Measurements from ENCODE around the gene CD3G.
"Not testable (repeated sequence)": the region's sequence is repeated elsewhere in the genome, so short reads cannot be mapped to it uniquely, and the experiment has no call there.

Gene CD3G

GRCh38 chr11:118343981-118344515, at the start of gene CD3G:
Gene CD3G, plus strand, starts transcription at chr11:118344344. Its CDS starts 80 bp downstream, at chr11:118344424.
- no peak for DNase-seq

DNA sequence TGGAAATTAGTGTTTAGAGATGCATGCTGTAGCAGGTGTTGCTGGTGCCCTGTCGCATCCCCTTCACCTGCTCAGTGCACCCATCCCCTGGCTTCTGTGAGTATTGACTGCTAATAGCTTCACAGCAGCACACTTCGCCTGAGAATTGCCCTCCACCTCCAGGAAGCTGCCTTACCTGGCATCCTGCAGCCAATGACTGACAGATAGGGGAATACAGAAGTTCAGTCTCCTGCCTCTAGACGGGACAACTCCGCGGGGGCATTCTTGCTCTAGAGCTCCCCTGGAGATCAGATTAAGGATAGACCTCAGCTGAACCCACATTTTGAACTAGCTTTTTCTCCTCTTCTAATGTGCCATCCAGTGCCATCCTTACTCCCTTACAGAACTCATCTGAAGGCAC, 48.9 kb upstream of the CD3G start:
- DNase-seq = no peak

DNA sequence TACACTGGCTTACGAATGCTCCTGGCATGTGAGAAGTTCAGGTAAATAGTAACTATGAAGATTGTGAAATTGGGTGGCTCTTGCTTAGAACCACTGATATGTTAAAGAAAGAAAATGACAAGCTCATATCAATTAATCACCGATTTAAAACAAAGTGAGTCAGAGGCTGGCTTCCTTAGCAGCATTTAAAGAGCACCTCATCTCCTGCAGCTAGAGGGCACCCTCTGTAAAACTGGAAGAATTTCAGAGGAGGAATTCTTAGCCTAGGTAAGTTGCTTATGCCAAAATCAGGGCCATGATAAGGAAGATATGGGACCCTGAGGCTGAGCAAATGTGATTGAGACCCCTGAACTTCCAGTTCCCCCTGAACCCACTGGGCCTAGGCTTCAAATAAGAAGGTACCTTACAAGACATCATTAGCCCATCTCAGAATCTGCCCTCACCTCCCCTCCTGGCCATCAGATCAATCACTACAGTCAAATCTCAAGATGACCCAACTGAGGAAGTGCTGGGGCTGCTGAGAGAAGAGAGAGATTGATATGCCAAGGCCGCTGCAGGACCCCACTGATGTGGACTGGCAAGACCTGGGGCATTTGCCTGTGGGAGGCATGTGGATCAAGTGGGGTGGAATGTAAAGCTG, 48.2 kb upstream of the CD3G start:
- DNase-seq = peak; percentile 74

- peak; percentile 41 for DNase-seq
Measured at GRCh38 chr11:118301600-118302195, 42.4 kb upstream of the CD3G start.

- no peak for DNase-seq
Measured at GRCh38 chr11:118304227-118304567, 39.9 kb upstream of the CD3G start.

GRCh38 chr11:118304568-118305248, 39.4 kb upstream of the CD3G start, which contains the start of gene CD3E:
Gene CD3E, plus strand, starts transcription at chr11:118304730. Its CDS starts 223 bp downstream, at chr11:118304953.
- no peak for DNase-seq

DNA sequence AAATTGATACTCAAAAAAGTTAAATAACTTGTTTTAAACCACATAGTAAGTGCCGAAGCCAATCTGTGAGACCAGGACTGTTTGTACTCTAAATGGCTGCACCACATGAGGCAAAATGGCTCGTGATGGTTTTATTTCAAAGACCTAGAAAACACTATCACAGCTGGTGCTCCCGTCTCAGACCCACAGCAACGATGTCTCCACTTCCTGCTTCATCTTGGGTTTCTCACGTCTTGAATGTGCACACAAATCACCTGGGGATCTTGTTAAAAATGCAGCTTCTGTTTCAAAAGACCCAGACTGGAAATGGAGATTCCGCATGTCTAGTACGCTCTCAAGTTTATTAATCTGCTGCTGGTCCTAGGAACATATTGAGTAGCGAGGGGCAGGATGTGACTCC, 38.4 kb upstream of the CD3G start:
- no peak for DNase-seq

DNA sequence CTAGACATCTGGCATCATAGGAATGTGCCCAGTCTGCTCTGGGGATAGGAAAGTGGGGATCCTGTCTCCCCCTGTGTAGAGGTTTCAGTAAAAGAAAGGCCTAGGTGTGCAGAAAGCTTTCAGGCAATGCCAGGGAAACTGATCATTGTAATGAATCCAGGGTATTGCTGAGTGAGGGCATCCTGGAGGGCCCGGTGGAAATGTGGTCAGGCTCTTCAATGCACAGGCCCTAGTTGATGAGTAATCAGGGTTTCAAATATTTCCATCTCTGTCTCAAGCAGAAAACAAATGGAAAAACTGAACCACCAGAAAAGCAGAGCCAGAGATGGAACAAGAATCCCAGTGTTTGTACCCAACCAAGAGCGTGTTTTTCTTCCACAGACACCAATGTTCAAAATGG, 37.6 kb upstream of the CD3G start:
- DNase-seq = no peak

DNA sequence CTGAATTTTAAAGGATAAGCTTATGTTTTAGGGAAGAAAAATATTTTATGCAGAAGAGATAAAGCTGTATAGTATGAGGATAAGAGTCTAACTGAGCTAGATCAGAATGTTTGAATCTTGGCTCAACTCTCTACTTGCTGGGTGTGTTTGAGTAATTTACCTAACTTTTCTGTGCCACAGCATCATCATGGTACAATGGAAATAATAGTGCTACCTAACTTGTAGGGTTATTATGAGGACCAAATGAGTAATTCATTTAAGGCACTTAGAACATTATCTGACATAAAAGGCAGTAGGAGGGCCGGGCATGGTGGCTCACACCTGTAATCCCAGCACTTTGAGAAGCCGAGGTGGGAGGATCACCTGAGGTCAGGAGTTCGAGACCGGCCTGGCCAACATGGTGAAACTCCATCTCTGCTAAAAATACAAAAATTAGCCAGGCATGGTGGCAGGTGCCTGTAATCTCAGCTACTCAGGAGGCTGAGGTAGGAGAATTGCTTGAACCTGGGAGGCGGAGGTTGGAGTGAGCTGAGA, 35.1 kb upstream of the CD3G start:
- DNase-seq = not testable (repeated sequence)

GRCh38 chr11:118310271-118310670, 33.9 kb upstream of the CD3G start:
- DNase-seq = no peak

DNA sequence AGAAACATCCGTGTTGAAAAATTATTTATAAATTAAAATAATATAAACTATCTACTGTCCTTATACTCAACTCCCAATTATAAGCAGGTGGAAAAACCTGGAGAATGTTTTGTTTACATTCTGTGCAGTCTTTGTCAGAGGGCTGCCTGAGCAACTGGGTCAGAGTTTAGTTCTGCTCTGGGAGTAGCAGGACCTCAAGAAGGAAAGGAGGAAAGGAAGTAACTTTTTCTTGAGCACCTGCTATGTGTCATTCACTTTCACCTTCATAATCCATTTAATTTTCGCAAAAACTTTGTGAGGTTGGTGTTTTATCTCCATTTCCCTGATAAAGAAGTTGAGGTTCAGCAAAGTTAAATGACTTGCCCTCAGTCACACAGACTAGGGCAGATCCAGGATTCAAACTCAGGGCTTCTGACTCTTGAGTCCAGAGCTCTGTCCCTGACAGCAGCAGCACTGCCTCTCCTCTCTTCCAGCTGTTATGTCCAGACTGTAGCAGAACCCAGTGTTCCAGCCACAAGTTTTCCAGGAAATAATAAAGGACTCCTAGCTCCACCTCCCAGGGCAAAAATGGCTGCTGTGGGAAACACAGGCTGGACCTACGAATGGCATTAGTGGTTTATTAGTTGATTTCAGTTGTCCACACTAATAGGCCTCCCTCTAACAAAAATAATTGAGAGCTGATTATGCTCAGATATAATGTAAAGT, 33.2 kb upstream of the CD3G start:
- DNase-seq = no peak

DNA sequence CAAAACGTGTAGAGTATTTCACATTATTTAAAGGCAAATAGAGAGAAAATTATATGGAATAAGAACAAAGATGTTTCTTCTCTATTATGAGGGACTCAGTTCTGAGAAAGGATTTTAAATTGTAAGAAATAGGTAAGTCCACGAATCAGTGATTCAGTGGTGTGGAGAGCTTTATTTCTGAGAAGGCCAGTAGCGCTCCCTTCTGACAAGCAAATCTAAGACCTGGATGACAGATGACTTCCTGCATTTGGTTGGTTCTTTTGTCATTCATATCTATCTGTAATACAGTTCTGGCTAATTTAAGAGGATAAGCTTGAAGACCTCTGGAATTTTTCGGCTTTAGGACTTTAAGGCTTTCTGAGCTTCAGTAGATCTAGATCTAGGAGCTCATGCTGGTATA, 32.6 kb upstream of the CD3G start:
- DNase-seq = peak; percentile 44

DNA sequence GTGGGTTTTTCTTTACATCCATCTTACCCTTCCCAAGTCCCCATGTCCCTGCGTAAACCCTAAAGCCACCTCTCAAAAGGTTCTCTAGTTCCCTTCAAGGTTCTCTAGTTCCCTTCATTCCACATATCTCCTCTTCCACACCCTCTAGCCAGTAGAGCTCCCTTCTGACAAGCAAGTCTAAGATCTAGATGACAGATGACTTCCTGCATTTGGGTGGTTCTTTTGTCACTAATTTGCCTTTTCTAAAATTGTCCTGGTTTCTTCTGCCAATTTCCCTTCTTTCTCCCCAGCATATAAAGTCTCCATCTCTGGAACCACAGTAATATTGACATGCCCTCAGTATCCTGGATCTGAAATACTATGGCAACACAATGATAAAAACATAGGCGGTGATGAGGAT, 31.8 kb upstream of the CD3G start:
- DNase-seq = no peak

- no peak for DNase-seq
Measured at GRCh38 chr11:118313242-118313641, 30.9 kb upstream of the CD3G start.

DNA sequence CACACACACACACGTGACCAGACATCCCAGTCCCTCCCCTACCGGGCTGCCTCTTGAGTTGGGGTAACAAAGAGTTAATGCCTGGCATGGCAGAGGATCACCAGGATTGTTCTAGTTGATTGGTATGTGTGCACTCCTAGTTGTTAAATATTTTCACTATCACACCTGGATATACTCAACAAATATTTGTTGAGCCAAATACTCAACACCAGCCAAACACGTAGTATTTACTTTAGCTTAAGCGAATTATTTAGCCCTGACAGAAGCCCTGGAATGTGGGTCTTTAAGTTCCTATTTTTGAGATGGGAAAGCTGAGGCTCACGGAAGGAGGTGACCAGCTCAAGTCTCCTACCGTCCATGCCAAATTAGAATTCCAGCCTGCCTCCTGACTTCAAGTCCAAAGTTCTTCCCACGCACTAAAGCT, 29.1 kb upstream of the CD3G start:
- DNase-seq = no peak

DNA sequence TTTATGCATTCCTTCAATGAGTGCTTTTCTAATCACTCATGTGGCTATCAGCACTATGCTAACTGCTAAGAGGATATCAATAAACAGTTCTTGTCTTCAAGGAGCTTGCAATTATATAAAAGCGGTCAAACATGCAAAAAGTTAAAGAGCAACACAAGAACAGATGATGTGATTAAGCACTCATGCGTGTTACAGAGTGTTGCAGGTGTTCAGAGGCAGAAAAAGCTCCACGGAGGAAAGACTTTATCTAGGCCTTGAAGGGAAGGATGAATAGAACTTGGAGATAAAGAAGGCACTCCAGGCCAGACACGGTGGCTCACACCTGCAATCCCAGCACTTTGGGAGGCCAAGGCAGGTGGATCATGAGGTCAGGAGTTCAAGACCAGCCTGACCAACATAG, 26.0 kb upstream of the CD3G start:
- no peak for DNase-seq

DNA sequence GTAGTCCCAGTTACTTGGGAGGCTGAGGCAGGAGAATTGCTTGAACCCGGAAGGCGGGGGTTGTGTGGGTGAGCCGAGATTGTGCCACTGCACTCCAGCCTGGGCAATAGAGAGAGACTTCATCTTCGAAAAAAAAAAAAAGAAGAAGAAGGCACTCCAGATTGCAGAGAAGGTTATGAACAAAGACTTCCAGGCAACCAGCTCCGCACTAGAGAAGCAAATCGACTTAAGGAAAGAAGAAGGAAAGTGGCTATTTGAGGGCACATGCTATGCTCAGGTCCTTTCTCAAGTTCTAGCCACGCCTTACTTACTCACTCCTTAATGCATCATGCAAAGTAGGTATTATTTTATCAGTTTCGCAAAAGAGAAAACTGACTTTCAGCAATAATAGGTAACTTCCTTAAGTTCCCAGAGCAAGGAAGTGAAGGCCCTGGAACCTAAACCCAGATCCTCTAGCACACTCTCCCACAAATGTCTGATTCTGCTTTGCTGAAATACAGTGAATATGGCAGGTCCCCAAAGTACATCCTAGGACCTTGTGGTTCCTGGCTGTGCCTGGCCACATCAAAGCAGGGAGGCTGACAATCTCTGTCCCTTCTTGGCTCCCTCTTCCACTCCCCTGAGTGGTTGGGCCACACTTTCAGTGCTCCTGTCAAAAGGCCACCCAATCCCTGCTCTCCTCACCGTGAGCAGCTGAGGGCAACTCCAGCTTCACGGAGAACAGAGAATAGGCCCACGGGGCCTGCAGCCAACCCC, 25.4 kb upstream of the CD3G start:
- DNase-seq = peak; percentile 59

GRCh38 chr11:118319337-118319707, 24.8 kb upstream of the CD3G start:
- DNase-seq = peak; percentile 94

DNA sequence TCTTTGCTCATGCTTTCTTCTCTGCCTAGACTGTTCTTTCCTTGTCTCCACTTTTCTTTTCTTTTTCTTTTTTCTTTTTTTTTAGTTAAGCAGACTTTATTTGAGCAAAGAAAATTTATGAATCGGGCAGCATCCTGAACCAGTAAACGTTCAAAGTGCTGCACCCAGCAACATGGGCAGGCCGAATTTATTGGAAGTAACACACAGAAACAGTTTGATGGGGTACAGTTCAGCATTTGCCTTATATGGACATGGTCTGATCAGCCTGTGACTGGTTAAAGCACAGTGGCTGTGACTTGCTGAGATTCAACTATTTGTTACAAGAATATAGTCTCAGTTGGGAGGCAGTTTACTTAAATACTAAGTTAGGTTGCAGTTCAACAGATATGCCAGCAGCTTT, 23.6 kb upstream of the CD3G start:
- DNase-seq = no peak

GRCh38 chr11:118321386-118322082, 22.6 kb upstream of the CD3G start:
- DNase-seq = peak; percentile 75

GRCh38 chr11:118322721-118323120, 21.4 kb upstream of the CD3G start:
- no peak for DNase-seq

GRCh38 chr11:118325283-118325682, 18.9 kb upstream of the CD3G start:
- DNase-seq = no peak
